B cell (primary cell): ENCODE measurements around the gene PERCC1. TPM values are rescaled to one million over a fixed set of nuclear protein-coding genes. Genes with fewer than 3 reads are reported as not detected.
A peak's percentile ranks its signal among the peaks of the same experiment; 100 is the strongest.

ENCODE experiments used
- ATAC-seq: fragments of 200-7000 bp; cut with Tn5 transposase; one replicate; pipeline ENCODE4 v1.10.0; 2021; ENCODE audit warnings: low read depth, mild to moderate bottlenecking, moderate number of reproducible peaks, moderate library complexity
- CTCF ChIA-PET: fragments of 350-600 bp; sonication (Branson Sonifier 250); formaldehyde crosslinking; loops from one replicate; lab custom pipeline; 2021; ENCODE audit warnings: antibody characterized with exemption, inconsistent platforms; lab: Charles Lee
- POLR2A ChIA-PET: fragments of 350-600 bp; sonication (Branson Sonifier 250); formaldehyde crosslinking; loops from one replicate; lab custom pipeline; 2021; ENCODE audit warnings: antibody characterized with exemption; lab: Charles Lee
- DNase-seq: peaks from one replicate; pipeline ENCODE4 v3.0.0; 2013
- H2AFZ ChIP-seq: 2 replicates; pipeline ENCODE4 v1.6.1; 2012; ENCODE audit warnings: mild to moderate bottlenecking, low read depth, low read length; ENCODE audit not compliant: insufficient read depth, poor library complexity, severe bottlenecking
- H3K27ac ChIP-seq, 2 donors: 1 replicate in 1 of 2; 2 replicates in 1 of 2; pipeline ENCODE4 v1.5.1; 2012 to 2013; ENCODE audit warnings: low read length in 2 of 2, mild to moderate bottlenecking in 2 of 2, moderate library complexity in 1 of 2
- H3K27me3 ChIP-seq, 4 experiments: fragments of 200-600 bp in 1 of 4; sonication (generic) in 1 of 4; replicated peaks in 1 of 4; 1 replicate in 2 of 4; 2 replicates in 2 of 4; pipeline versions ENCODE4 v1.6.1 to v1.7.0; 2013 to 2016; ENCODE audit warnings: low read length in 3 of 4, mild to moderate bottlenecking in 2 of 4, mixed read lengths in 1 of 4, moderate library complexity in 1 of 4; ENCODE audit not compliant: insufficient read depth in 4 of 4, control insufficient read depth in 3 of 4; ENCODE audit errors: control extremely low read depth in 1 of 4
- H3K36me3 ChIP-seq, 2 experiments: replicated peaks in 1 of 2; 1 replicate in 1 of 2; 2 replicates in 1 of 2; pipeline versions ENCODE4 v1.6.1 to v1.7.1; 2013; ENCODE audit warnings: low read length in 1 of 2; ENCODE audit not compliant: insufficient read depth in 2 of 2, control insufficient read depth in 1 of 2; ENCODE audit errors: control extremely low read depth in 1 of 2, extremely low read depth in 1 of 2
- H3K4me1 ChIP-seq, 2 donors: fragments of 200-600 bp in 1 of 2; sonication (generic) in 1 of 2; 1 replicate in 1 of 2; 2 replicates in 1 of 2; pipeline versions ENCODE4 v1.5.1 to v1.6.1; 2013 to 2017; ENCODE audit warnings: low read length in 2 of 2; ENCODE audit not compliant: control insufficient read depth in 2 of 2, insufficient read depth in 2 of 2
- H3K4me2 ChIP-seq: replicated peaks from 2 replicates; pipeline ENCODE3; 2012; ENCODE audit warnings: mild to moderate bottlenecking, low read depth, low read length; ENCODE audit not compliant: poor library complexity, severe bottlenecking
- H3K4me3 ChIP-seq, 5 experiments: fragments of 200-600 bp in 1 of 5; sonication (generic) in 1 of 5; 1 replicate in 3 of 5; 2 replicates in 2 of 5; pipeline versions ENCODE4 v1.5.1 to v1.7.0; 2011 to 2016; ENCODE audit warnings: low read length in 4 of 5, mild to moderate bottlenecking in 4 of 5, low read depth in 2 of 5, control low read depth in 1 of 5, moderate library complexity in 1 of 5; ENCODE audit not compliant: insufficient read depth in 1 of 5; ENCODE audit errors: control extremely low read depth in 1 of 5, extremely low read depth in 1 of 5
- H3K79me2 ChIP-seq: fragments of 200-600 bp; sonication (generic); one replicate; pipeline ENCODE4 v1.6.0; 2016; ENCODE audit warnings: low read length; ENCODE audit not compliant: control insufficient read depth, insufficient read depth
- H3K9ac ChIP-seq: fragments of 200-600 bp; sonication (generic); 2 replicates; pipeline ENCODE4 v1.6.1; 2017; ENCODE audit warnings: mild to moderate bottlenecking, low read length, moderate library complexity
- H3K9me3 ChIP-seq, 3 donors: one replicate each; pipeline versions ENCODE4 v1.6.1 to v1.7.1; 2013; ENCODE audit warnings: low read length in 2 of 3; ENCODE audit not compliant: control insufficient read depth in 2 of 3, insufficient read depth in 1 of 3; ENCODE audit errors: control extremely low read depth in 1 of 3
- H4K20me1 ChIP-seq: 2 replicates; pipeline ENCODE4 v1.6.0; 2012; ENCODE audit warnings: mild to moderate bottlenecking, low read length; ENCODE audit not compliant: insufficient read depth, control insufficient read depth, poor library complexity, severe bottlenecking
- H3K27ac Mint-ChIP-seq: one replicate; pipeline ENCODE4 v1.8.0; 2021; ENCODE audit warnings: mixed read lengths
- H3K27me3 Mint-ChIP-seq: one replicate; pipeline ENCODE4 v1.8.0; 2021; ENCODE audit warnings: mixed read lengths
- H3K4me1 Mint-ChIP-seq: one replicate; pipeline ENCODE4 v1.8.0; 2021; ENCODE audit warnings: mixed read lengths
- H3K4me3 Mint-ChIP-seq: one replicate; pipeline ENCODE4 v1.8.0; 2021; ENCODE audit warnings: mixed read lengths
- H3K9me3 Mint-ChIP-seq: one replicate; pipeline ENCODE4 v1.8.0; 2022; ENCODE audit warnings: mixed read lengths; ENCODE audit not compliant: insufficient read depth
- CTCF ChIP-seq: fragments of 200-600 bp; IDR thresholded peaks from one replicate; pipeline ENCODE4 v1.8.0; 2022; ENCODE audit warnings: antibody characterized with exemption, mild to moderate bottlenecking
- EZH2 ChIP-seq: IDR thresholded peaks from 2 replicates; pipeline ENCODE4 v1.6.1; 2012; ENCODE audit warnings: borderline replicate concordance, low read depth, mild to moderate bottlenecking, moderate library complexity, low read length; ENCODE audit not compliant: insufficient read depth, poor library complexity, severe bottlenecking
- WGBS: methylation state at CpG from one replicate; pipeline ENCODE4 v1.1.5; 2013; ENCODE audit warnings: missing lambda C conversion rate; ENCODE audit not compliant: insufficient coverage; 5-methylcytosine and 5-hydroxymethylcytosine counted together
- intact Hi-C: fragments of 100-400 bp; cut with micrococcal nuclease; formaldehyde crosslinking; loops from one replicate; pipeline ENCODE4 v1.10.0; 2022
- polyA plus RNA-seq: library from polyadenylated mRNA; depleted of rRNA; stranded (reverse); fragments of >200 nt; gene quantifications from 2 replicates; pipeline ENCODE4 v1.2.3, GENCODE V29; 2012
- total RNA-seq, 2 donors: library from RNA; stranded (reverse); fragments of 120-200 nt in 1 of 2; gene quantifications; 1 replicate in 1 of 2; 2 replicates in 1 of 2; pipeline versions ENCODE4 v1.2.3 to v1.2.4, GENCODE V29; 2013 to 2022

PERCC1 gene
- total and polyA plus RNA-seq, 2 donors (not counting 1 experiment from before 2014, with no cell fraction given): 0.46 to 0.64 TPM

GRCh38 chr16:1443403-1443973 is 12.6 kb downstream of the PERCC1 start:
- no peaks in the 10 kb centered on the region for H3K9me3 Mint-ChIP-seq
- no peak overlapping the region for H3K4me3 Mint-ChIP-seq
- no peak for TF ChIP-seq CTCF
- TF ChIP-seq EZH2: no peak
- no peak for DNase-seq
- POLR2A ChIA-PET: interaction anchor here (1.3 kb wide), 2 partner anchors 9 to 50 kb away, joined by 3 to 4 read pairs; partner anchors contain the start of gene TELO2
- ATAC-seq: no peak
- Histone ChIP-seq H3K9ac (no peak overlapping the region), H3K27me3 (no peaks in the 10 kb centered on the region), H2AFZ (no peak overlapping the region), H3K79me2 (no peaks in the 10 kb centered on the region), H4K20me1 (no peaks in the 10 kb centered on the region), H3K9me3 (no peaks in the 10 kb centered on the region), H3K27ac (peak overlapping the region in 1 of 2 donors; percentile 100), H3K4me2 (peak overlapping the region; percentile 74), H3K4me3 (no peak overlapping the region), H3K36me3 (peaks cover 0 to 27% of the 10 kb centered on the region in 2 experiments), H3K4me1 (peaks cover 24% of the 10 kb centered on the region in 2 donors)
- CTCF ChIA-PET: no interaction called here
- H3K4me1 Mint-ChIP-seq: peaks cover 4% of the 10 kb centered on the region
- no peaks in the 10 kb centered on the region for H3K27me3 Mint-ChIP-seq
- WGBS: 93% methylated on average over 38 of the region's 38 CpGs
- no peak overlapping the region for H3K27ac Mint-ChIP-seq
- intact Hi-C loops: no loop called here

GRCh38 chr16:1443980-1444729 is 13.3 kb downstream of the PERCC1 start, which contains the start of gene CCDC154:
TSS of gene CCDC154 (minus strand) at chr16:1444556. CDS start at chr16:1444322, 234 bp downstream.
- Mint-ChIP-seq H3K4me3 (peak within 1 kb of the TSS; percentile 44), H3K9me3 (no peaks in the 10 kb centered on the region), H3K27ac (peak within 1 kb of the TSS; percentile 63), H3K4me1 (peaks cover 4% of the 10 kb centered on the region), H3K27me3 (no peaks in the 10 kb centered on the region)
- ATAC-seq: peak; percentile 25
- Histone ChIP-seq H3K4me2 (peak within 1 kb of the TSS; percentile 74), H3K9me3 (no peaks in the 10 kb centered on the region), H3K9ac (peak within 1 kb of the TSS; percentile 63), H3K27me3 (no peaks in the 10 kb centered on the region), H3K36me3 (peaks cover 0 to 31% of the 10 kb centered on the region in 2 experiments), H3K4me1 (peaks cover 24% of the 10 kb centered on the region in 2 donors), H3K79me2 (no peaks in the 10 kb centered on the region), H3K4me3 (peak within 1 kb of the TSS in 3 of 5 experiments; percentile 30 to 38 (median 32)), H4K20me1 (peaks cover 1% of the 10 kb centered on the region), H2AFZ (no peak within 1 kb of the TSS), H3K27ac (peak within 1 kb of the TSS; percentile 67 to 100)
- CTCF ChIA-PET: no interaction called here
- TF ChIP-seq EZH2: no peak
- TF ChIP-seq CTCF: no peak
- intact Hi-C loops: no loop called here
- DNase-seq: no peak
- POLR2A ChIA-PET: interaction anchor here (1.3 kb wide), 2 partner anchors 9 to 49 kb away, joined by 3 to 4 read pairs; partner anchors contain the start of gene TELO2
- 83% methylated on average over 27 of the region's 27 CpGs for WGBS
